IPS DF 19.7 (cell line): ENCODE results near the gene PHTF2.

Source experiments
- DNase-seq: peaks from one replicate; pipeline ENCODE4 v3.0.0-alpha.2; 2013; ENCODE audit warnings: low read depth, low spot score

The PHTF2 gene

DNA sequence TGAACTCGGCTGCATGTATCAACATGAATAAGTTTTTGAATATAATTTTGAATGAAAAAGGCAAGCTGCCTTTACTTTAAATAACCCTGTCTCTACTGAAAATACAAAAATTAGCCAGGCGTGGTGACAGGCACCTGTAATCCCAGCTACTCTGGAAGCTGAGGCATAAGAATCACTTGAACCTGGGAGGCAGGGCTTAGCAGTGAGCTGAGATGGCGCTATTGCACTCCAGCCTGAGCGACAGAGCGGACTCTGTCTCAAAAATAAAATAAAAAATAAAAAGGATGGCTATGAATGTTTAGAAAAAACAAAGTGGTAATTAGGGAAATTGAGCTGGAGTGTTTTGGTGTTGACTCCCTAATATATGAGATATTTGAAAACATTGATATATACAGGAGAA is 133.3 kb downstream of the PHTF2 start:
- DNase-seq, result no peak

DNA sequence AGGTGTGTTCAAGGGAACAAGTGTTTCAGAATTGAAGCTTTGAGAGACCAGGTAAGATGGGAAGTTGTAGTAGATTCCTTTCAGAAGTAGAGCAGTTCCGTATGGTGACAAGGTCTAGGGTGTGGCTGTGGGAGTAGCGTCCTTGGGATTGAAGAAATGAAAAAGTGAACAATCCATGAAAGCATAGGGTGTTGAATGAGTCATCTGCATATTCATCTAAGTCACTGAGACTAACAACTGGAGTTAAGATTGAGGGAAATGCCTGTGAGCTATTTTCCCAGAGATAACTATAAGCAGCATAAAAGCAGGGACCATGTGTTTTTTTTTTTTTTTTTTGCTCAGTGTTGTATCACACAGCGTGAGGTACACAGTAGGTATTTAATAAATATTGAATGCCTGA is 134.8 kb downstream of the PHTF2 start:
- DNase-seq, result no peak

DNA sequence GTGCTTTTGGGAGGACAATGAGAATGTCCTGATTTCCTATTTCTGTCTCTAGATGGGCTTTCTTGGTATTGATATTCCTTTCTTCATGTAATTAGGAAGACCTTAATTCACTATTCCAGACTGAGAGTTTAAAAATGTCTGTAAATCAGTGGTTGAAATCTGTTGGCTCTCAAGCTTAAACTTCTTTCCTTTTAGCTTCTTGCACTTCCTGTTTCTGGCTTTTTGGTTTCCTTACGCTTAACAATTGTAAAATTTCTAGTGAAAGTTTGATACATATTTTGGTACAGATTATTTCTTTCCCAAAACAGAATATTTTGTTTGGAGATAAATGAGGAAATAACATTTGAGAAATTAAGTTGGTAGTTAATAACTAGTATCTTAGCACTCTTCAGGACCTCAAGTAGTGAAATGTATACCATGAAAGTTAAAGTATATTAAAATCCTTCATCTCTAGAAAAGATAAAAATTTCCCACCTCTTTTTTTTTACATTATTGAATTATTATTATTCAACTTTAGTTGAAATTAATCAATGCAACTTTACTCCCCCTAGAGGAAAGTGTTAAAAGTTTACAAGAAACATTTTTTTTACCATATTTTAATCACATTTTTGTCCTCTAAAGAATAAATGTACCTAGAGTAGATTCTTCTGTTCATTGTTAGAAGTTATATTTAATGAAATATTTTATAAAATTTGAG is 137.2 kb downstream of the PHTF2 start:
- no peak for DNase-seq

DNA sequence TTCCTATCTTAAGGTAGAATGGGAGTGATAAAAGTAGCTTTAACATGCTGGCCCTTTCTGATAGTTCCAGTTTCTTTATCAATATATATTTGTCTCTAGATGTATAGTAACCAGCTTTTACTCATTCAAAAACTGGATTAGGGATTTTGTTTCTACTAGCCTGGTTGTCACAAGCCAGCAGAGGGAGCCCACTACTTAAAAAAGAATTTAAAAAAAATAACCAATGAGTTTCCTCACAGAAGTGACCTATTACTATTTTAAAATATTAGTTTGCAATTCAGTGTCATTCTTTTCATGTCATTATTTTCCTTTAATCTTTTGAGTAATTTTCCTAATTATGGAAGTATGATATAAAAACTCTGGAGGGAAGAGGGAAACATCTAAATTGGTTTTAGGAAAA is 142.1 kb downstream of the PHTF2 start:
- no peak for DNase-seq

DNA sequence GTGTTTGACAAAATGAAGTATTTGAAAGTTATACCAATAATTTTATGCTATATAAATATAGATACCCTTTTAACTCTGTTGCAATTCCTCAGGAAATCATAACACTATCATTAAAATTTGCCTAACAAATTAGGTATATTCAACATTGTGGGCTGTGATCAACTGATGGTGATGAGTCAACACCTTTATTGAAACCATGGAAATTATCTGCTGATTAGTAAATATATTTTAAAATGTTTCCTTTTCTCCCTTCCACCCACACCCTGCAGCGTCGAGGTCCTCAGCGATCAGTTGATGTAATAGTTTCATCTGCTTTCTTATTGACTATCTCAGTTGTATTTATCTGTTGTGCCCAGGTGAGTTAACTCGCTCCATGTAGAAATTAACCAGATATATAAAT is 143.9 kb downstream of the PHTF2 start:
- no peak for DNase-seq

DNA sequence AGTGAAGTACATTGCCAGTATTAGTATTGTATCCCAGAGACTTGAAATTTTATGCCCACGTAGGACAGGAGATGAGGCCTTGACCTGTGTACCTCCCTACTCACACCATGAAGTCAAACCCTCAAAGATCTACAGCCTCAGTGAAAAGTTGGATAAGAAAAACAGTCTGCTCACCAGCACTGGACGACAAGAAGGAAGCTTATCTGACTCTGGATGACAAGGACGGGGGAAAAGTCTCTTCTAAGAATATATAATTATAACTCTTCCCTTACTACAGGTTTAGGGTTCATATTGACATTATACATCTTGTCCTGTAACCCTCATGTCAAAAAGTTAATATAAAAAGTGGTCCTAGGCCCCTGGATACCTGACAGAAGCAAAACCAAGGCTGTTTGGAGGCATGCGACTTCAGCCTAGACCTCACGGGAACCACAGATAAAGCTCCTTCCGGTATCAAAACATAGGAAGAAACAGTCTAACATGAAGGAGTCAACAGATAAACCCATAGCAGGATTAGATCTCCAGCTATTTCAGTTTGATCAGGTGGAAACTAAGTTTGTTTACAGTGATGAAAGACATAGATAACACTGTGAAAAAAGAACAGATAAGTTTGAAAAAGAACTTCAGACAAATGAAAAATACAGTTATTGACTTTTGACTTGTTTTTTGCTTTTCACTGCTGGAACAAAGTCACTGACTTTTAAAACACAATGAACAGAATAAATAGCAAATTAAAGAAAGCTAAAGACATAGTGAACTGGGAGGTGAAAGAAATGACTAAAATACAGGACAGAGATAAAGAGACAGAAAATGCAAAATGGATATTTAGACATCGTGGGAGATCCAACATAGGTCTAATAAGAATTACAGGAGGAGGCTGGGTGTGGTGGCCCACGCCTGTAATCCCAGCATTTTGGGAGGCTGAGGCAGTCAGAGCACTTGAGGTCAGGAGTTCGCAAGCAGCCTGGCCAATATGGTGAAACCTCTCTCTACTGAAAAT is 145.9 kb downstream of the PHTF2 start:
- DNase-seq, result no peak

DNA sequence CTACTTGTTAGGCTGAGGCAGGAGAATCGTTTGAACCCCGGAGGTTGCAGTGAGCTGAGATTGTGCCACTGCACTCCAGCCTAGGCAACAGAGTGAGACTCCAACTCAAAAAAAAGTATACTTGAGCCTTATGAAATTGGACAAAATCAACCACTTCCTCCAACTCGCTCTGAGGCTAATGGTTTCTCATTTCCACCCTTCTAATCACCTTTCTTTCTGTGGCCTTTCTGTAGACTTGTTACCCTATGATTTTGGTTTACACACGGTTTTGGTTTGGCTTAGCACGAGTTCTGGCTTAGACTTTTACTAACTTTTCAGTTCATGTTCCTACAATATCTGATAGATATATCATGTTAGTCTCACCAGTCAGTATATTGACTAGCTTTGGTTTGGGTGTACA is 152.0 kb downstream of the PHTF2 start:
- DNase-seq, result no peak

DNA sequence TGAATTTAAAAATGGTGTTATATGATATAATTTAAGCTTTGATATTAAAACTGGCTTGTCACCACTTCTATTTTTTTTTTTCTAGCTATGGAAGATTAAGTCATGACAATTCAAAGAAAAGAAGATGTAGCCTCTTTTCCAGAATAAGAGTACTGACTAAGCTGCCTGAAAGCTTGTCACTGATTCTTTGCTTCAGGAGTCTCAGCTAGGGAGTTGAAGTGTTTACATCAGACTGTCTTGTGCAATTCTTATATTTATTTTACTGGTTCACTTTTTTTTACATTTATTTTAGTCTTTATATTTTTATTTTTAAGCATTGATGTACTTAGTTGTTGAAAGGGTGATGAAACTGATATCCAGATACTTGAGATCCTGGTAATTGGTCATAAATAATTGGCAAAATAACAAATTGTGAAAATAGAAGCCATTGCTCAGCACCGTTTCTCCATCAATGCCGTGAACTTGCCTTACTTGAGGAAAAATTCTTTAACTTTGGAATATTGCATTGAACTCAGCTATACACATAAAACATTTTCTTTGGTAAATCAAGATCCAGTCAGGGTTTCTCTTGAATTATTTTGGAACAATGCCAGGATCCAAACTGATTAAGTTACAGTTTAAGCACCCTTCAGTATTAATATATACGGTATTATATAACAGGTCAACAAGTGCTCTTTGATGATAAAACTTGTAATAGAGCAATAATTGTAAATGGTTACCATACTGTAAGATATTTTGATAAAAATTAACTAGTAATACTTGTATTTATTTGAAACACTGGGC is 156.4 kb downstream of the PHTF2 start:
- DNase-seq, result no peak

DNA sequence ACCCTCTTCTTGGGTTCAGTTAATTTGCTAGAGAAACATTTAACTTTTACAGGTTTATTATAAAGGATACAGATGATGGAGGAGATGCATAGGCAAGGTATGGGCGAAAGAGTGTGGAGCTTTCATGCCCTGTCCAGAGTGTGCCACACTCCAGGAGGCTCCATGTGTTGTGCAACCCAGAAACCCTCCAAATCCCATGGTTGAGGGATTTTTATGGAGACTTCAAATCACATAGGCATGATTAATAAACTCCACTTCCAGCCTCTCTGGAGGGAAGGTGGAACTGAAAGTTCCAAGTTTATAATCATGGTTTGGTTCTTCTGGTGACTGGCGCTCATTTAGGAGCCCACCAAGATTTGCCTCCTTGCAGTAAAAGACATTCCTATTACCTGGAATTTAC is 159.9 kb downstream of the PHTF2 start:
- DNase-seq, result no peak

DNA sequence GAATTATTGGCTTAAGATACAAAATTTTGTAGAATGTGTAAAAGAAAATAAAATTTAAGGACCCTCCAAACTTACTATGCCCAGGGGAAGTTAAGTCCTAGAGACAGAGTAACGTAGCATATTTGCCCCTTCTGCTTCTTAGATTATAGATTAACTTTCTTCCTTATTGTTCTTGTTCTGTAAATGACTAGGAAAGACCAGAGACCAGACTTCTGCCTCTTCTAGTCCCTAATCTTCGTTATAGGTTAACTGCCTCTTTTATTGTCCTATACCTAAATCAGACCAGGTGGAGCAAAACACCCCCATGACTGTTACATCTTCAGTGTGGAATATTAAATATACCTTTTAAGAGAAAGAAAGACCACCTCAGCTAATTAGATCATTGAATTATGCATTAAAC is 160.5 kb downstream of the PHTF2 start:
- no peak for DNase-seq

DNA sequence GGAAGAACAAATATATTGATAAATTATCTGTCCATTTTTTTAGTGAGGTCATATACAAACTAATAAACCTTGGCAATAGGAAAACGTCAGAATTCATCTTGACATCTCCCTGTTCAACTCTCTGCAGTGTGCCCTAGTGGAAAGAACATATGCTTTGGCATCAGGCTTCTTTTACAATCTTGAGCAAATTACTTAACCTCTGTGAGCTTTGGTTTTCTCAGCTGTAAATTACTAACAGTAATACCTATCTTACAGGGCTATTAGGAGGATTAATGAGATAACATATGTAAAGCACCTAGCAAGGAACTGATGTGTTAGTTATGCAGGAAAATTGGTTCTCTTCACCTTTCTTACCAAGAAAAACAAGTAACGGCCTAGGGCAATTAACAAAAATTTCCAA is 161.8 kb downstream of the PHTF2 start:
- DNase-seq, result no peak

DNA sequence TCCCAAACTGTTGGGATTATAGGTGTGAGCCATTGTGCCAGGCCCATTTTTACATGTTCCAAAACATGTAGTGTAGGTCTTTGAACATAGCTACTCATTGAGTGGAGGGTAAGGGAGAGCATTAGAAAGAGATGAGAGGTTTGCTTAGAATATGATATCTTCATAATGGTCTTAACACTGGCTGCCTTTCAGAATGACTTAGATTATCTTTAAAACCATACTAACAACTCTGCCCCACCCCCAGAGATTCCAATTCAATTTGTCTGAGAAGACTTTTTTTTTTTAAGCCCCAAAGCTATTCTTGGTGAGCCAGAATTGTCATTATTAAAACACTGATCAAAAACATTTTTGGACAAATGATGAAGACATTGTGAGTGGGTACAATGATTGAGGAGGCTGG is 168.9 kb downstream of the PHTF2 start:
- no peak for DNase-seq

DNA sequence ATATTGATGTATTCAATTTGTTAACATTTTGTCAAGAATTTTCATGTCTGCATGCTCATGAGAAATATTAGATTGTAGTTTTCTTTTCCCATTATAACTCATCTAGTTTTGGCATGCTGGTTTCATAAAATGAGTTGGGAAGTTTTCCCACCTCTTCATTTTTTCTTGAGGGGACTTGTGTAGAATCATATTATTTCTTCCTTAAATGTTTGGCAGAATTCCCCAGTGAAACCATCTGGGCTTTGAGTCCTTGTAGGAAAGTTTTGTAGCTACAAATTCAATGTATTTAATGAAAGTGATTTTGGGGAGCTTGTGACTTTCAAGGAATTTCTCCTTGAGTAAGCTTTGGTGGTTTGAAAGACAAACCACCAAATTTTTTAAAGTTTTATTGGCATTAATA is 173.2 kb downstream of the PHTF2 start:
- no peak for DNase-seq

DNA sequence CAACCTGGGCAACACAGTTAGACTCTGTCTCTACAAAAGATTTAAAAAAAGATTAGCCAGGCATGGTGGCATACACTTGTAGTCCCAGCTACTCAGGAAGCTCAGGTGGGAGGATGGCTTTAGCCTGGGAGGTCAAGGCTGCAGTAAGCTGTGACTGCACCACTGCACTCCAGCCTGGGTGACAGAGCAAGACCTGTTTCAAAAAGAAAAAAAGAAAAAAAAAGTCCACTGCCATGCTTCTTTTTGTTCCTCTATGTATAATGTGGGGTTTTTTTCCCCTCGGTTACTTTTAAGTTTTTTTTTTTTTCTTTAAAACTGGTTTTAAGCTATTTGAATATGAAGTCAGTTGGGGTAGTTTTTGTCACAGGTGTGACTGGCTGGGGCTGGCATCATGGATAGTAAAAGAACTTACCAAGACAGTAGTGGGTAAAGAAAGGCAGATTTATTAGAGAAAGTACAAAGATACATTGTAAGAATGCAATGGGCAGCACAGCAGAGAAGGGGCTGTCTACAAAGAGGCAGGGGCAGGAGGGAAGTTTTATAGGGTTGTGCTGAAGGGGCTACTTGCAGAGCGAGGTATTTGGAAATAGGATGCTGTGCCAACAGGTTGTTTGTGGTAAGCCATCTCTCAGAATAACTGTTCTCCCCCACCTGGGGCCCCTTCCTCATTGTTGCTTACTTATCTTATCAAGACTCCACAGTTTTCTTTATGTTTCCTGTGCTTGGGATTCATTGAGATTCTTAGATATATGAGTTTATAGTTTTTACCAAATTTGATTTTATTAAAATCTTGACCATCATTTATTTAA is 177.3 kb downstream of the PHTF2 start:
- no peak for DNase-seq

DNA sequence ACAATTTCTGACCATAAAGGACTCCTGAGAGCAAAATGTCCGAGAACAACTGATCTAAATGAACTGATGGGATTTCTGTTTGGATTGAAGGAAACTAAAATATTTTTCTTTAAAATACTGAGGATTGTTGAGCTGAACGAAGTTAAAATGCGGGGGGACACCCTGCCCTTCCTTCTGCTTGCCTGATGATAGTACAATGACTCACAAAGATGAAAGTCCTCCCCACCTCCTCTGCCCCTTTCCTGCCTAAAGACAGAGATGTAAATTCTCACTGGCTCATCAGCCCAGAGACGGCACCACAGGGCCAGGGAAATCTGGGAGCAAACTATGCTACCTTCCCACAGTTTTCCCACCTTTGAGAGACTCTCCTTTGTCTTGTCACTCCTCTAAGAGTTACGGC is 180.6 kb downstream of the PHTF2 start:
- DNase-seq, result no peak

DNA sequence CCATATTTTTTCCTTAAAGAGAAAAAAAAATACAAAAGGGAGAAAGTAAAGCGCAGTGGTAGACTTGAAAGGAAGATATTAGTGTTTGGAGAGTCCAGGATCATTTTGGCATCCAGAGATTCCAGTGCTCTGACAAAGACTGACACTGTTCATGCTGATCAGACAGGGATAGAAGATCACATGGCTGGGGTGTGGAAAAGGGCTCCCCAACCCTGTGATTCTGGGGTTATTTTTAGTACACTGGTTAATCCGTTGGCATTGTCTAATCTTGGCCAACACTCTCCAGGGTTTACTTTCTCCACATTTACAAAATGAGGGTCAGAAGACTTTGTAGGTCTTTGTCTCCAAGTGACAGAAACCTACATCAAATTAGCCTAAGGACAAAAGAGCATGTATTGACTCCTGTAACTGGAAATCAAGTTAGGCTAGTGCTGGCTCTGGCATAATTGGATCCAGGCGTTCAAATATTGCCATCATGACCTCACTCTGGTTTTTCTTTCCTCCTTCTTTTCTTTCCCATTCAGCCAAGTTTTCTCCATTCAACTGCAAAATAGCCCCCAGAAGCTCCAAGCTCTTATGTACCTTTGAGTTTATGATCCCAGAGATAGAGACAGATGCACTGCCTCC is 181.6 kb downstream of the PHTF2 start:
- no peak for DNase-seq

DNA sequence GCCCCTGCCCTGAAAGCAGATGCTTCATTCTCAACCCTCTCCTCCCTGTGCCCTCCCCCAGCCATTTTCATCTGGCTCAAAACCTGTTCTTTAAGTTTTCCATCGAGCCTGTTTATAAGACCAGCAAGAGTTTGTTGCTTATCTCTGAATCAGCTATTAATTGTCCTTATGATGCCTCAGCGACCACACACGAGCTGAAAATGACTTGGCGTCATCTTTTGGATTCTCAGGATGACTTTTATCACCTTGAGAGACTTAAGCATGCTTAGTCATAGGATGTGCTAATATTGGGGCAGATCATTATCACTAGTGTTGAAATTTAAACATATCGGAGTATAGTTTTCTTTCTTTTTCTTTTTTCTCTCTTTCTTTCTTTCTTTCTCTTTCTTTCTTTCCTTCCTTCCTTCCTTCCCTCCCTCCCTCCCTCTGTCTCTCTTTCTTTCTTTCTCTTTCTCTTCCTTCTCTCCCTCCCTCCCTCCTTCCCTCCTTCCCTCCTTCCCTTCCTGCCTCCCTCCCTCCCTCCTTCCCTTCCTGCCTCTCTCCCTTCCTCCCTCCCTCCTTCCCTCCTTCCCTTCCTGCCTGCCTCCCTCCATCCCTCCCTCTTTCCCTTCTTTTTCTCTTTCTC is 184.5 kb downstream of the PHTF2 start:
- DNase-seq, result no peak

DNA sequence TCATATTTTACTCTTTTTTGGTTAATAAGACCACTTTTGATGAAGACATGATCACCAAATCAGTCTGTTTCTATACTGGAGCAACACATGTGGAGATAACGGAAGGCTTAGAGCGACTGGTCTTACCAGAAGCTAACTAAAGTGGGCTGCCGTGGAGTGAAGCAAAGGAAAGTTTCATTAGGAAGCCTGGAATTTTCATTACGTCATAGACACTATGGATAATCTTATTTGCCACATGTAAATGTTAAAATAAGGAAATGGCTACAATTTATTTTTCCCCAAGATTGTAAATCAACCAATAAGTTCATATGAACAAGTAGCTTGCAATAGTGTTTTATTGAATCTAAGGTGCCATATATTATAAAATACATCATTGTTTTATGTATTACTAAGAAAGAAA is 185.4 kb downstream of the PHTF2 start:
- no peak for DNase-seq

DNA sequence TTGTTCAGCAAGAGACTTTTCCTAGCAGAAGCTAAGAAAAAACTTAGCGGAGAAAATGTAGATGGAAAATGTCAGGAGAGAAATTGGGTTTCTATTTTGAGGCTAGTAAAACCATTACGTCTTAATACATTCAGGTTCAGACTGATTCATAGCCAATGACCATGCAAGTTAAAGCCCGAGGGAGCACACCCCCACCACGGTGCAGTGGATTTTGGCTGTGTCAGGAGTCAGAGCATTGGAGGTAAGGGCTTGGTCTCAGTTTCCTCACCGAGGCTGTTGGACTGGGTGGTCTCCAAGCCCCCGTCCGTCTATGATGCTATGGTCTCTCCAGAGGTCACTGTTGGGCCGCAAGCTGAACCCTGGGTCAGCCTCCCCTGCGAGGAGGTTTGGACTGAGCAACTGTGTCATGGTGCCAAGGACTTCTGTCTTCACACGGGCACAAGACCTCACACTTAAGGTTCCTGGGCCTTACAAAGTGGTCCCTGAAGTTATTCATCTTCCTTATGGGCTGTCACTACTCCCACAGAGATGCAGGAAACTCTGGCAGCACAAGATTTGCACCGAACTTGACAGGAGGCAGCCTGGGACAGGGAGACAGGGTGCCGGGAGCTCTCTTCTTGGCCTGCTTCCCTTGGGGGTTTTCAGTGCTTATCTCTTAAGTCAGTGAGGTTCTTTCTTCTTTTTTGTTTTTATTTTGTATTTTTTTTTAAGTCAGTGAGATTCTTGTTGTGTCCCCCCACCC is 186.8 kb downstream of the PHTF2 start:
- no peak for DNase-seq

DNA sequence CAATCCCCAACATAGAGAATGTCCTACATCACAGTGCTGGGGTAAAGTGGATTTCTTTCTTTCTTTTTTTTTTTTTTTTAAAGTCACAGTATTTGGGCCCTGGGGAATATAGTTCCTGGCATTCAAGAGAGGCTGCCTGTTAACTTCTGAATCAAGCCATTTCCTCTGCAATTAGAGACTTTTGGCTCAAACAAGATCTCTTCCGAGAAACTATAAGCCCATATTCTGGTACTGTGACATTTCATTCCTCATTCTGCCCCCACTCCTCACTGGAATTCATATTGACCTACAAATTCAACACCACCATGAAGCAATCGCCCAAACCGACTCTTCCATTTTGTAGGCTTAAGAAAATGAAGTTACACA is 187.4 kb downstream of the PHTF2 start:
- DNase-seq, result no peak
